HG03460 (cell line): ENCODE measurements around the gene TMIE.

ENCODE experiments used
- ATAC-seq: cut with Tn5 transposase; IDR thresholded peaks from one replicate; pipeline ENCODE4 v1.9.1; 2021; ENCODE audit not compliant: unreplicated experiment

TMIE gene

GRCh38 chr3:46756642-46757041 lies 55.5 kb downstream of the TMIE start:
- ATAC-seq: no peak

GRCh38 chr3:46759239-46760167 lies 58.3 kb downstream of the TMIE start:
- no peak for ATAC-seq
